Measurements from ENCODE around the gene HELT.
"Not testable (repeated sequence)": the region's sequence is repeated elsewhere in the genome, so short reads cannot be mapped to it uniquely, and the experiment has no call there.

The HELT gene, protein sequence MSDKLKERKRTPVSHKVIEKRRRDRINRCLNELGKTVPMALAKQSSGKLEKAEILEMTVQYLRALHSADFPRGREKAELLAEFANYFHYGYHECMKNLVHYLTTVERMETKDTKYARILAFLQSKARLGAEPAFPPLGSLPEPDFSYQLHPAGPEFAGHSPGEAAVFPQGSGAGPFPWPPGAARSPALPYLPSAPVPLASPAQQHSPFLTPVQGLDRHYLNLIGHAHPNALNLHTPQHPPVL

GRCh38 chr4:185017964-185018772 is at the start of gene HELT:
Gene HELT, plus strand, starts transcription at chr4:185018490. Its CDS starts 439 bp downstream, at chr4:185018929.
- peak within 1 kb of the TSS; percentile 8 for H3K4me3 ChIP-seq (ENCODE audit: low read depth, low read length)

DNA sequence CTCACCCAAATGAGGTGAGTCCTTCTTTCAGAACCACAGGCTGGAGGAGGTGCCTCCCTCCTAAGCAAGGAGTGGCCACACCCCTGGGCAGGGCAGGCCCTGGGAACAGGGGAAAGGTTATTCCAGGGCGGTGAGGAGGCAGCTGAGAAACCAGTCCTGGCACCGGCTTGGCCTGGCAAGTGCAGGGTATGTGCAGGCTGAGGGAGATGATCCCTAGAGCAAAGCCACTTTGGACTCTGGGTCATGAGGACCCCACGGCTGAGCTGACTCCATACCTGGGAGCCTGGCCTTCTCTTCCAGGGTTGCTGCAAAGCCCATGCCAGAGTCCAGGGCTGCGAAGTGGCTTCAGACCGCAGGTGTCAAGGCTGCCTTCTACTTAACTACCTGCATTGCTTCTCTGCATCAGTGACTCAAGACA is 49.5 kb upstream of the HELT start:
- H3K4me3 ChIP-seq (ENCODE audit: low read depth, low read length) = no peak overlapping the region

GRCh38 chr4:184969610-184970009 is 48.7 kb upstream of the HELT start:
- H3K4me3 ChIP-seq (ENCODE audit: low read depth, low read length) = no peak overlapping the region

DNA sequence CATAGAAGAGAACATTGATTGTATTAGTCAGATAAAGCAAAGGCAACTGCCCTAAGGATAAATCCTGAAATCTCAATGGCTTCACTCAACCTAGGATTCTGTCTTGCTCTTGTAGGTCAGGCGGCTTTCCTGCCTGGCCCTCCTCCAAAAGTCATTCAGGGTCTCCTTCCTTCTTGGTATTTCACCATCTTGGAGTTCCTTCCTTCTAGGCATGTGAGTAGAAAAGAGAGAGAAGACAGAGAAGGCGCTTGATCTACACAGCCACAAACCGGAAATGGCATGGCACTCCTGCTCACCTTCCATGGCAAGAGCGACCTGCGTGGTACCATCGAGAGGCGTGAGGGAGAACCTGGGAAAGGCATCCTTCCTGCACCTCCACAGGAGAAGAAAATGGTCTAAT is 45.3 kb upstream of the HELT start:
- H3K4me3 ChIP-seq (ENCODE audit: low read depth, low read length) = no peak overlapping the region

GRCh38 chr4:184976348-184976747 is 41.9 kb upstream of the HELT start:
- H3K4me3 ChIP-seq (ENCODE audit: low read depth, low read length) = not testable (repeated sequence)

DNA sequence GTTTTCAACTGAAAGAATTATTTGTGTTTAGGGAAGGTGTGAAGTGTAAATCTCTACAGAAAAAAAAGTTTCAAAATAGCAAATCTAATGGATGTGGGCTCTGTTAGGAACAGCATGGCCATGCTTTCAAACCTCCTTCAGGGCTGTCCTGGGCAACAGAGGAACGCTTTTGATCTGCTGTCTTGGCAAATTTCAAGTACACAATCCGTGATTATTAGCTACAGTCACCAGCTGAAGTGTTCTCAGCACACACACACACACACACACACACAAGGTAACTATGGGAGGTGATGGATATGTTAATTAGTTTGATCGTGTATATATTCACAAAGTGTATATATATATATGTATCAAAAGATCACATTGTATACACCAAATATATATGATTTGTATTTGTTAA is 40.5 kb upstream of the HELT start:
- H3K4me3 ChIP-seq (ENCODE audit: low read depth, low read length) = no peak overlapping the region

DNA sequence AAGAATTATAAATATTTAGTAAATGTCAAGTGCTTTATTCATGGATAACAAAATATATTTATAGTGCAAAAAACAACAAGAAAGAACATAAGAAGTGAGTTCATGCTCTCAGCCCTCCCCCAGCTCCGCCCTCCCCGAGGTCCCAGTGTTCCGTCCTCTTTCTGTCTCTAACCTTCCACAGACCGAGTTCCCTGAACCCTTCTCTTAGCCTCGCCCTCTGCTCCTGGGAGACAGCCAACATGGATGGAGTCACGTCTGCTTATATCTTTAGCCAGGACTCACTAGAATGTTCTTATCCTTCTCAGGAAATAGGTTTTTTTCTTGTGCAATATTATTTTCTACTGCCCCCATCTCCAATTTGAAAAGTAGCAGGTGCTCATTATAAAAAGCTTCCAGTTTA is 40.1 kb upstream of the HELT start:
- H3K4me3 ChIP-seq (ENCODE audit: low read depth, low read length) = no peak overlapping the region

GRCh38 chr4:184979461-184980124 is 38.7 kb upstream of the HELT start:
- H3K4me3 ChIP-seq (ENCODE audit: low read depth, low read length) = no peak overlapping the region

- H3K4me3 ChIP-seq (ENCODE audit: low read depth, low read length) = no peak overlapping the region
Observed at GRCh38 chr4:184980261-184980660, 38.0 kb upstream of the HELT start.

DNA sequence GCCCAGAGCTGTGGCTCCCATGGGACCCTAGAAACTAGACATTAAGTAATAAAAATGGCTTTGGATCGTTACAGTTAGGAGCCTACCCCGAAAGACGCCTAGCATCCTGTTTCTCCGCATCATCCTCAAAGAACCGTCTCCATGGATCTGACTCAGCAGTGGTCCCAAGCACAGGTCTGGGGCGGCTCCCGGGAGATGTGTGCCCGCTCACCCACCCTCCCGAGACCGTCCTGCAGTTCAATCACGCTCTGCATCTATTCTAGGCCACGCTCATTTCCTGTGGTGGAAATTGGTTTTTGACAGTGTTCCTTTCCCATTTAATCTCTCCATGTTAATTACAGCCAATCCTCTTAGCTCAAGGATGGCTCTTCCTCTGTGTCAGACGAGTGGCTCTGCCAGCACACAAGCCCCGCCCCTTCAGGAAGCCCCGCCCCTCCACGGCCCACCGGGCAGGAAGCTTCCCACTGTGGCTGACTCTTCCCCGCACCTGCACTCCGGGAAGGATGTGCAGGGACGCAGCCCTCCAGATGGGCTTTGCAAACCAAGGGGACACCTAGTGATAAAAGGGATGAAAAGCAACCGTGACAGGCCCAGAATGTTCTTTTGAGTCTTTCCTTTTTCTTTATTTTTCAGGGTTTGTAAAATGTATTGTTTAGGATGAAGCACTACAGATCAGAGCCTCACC is 34.5 kb upstream of the HELT start:
- no peak overlapping the region for H3K4me3 ChIP-seq (ENCODE audit: low read depth, low read length)

GRCh38 chr4:184987493-184988031 is 30.7 kb upstream of the HELT start:
- no peak overlapping the region for H3K4me3 ChIP-seq (ENCODE audit: low read depth, low read length)

GRCh38 chr4:184988611-184989010 is 29.7 kb upstream of the HELT start:
- H3K4me3 ChIP-seq (ENCODE audit: low read depth, low read length) = no peak overlapping the region

- not testable (repeated sequence) for H3K4me3 ChIP-seq (ENCODE audit: low read depth, low read length)
Observed at GRCh38 chr4:184989283-184989682, 29.0 kb upstream of the HELT start.

DNA sequence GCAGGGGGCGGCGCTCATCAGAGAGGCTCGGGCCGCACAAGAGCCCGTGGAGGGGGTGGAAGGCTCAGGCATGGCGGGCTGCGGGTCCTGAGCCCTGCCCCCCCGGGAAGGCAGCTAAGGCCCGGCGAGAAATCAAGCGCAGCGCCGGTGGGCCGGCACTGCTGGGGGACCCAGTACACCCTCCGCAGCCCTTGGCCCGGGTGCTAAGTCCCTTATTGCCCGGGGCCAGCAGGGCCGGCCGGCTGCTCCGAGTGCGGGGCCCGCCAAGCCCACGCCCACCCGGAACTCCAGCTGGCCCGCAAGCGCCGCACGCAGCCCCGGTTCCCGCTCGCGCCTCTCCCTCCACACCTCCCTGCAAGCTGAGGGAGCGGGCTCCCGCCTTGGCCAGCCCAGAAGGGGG is 28.2 kb upstream of the HELT start:
- H3K4me3 ChIP-seq (ENCODE audit: low read depth, low read length) = not testable (repeated sequence)

GRCh38 chr4:184991860-184992259 is 26.4 kb upstream of the HELT start:
- no peak overlapping the region for H3K4me3 ChIP-seq (ENCODE audit: low read depth, low read length)

GRCh38 chr4:184992422-184992821 is 25.9 kb upstream of the HELT start:
- no peak overlapping the region for H3K4me3 ChIP-seq (ENCODE audit: low read depth, low read length)

DNA sequence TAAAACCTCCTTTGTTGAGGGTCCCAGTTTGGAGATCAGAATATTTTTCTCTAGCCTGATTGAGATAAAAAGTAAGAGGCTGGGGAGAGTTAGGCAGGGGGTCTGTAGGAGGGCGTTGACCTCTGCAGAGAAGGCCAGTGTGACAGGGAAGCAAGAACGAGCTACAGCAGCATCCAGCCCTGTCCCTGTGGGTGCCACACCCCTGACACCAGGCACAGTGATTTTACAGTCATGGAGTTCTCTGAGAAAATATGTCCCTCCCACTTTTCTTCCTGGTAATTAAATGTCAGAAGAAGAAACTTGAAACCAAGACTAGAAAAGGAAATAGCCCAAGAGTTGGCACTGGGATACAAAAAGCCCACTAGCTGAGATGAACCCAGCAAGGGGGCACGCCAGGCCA is 25.0 kb upstream of the HELT start:
- H3K4me3 ChIP-seq (ENCODE audit: low read depth, low read length) = no peak overlapping the region

DNA sequence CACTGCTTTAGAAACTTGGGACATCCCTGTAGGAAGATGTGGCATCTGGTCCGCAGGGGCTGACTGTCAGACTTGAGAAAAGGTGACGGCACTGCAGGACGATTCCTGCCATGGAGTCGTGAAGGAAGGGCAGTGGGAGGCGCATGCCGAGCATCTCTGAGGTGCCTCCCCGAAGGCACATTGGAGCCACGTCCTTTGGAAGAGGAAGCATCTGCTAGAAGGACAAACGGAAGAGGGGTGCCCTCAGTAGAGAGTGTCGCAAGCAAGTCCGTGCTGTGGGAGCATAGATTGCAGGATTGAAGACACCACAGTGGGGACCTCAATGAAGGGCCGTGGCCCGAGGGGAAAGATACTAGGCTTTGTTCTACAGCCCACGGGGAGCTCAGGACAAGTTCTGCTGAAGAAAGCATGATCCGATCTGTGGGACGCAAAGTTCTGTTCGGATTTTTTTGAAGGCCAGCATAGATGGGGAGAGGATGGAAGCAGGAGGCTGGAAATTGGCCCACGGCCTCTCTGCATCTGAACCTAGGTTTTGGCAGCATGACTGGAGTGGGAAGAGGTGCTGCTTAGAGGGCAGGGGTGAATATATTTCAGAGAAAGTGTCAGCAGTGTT is 24.2 kb upstream of the HELT start:
- no peak overlapping the region for H3K4me3 ChIP-seq (ENCODE audit: low read depth, low read length)

DNA sequence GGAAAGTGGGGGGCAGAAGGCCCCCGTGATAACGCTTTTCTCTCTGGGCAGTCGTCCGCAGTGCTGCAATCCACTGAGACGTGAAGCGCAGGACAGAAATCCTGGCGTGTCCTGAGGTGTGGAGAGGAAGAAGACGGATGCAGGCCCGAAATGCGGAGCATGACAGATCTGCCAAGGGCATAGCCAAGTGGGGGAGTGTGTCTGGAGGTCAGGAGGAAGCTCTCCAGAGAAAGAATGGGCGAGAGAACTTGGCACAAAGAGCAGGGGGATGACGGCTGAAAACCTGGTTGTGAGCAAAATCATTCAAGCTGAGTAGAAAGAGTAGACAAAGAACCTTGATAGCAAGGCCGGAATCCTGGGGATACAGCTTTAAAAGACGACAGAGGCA is 23.7 kb upstream of the HELT start:
- H3K4me3 ChIP-seq (ENCODE audit: low read depth, low read length) = no peak overlapping the region

DNA sequence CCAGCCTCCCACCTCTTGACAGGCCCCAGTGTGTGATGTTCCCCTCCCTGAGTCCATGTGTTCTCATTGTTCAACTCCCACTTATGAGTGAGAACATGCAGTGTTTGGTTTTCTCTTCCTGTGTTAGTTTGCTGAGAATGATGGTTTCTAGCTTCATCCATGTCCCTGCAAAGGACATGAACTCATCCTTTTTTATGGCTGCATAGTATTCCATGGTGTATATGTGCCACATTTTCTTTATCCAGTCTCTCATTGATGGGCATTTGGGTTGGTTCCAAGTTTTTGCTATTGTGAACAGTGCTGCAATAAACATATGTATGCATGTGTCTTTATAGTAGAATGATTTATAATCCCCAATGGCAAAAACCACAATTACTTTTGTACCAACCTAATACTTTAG is 20.6 kb upstream of the HELT start:
- not testable (repeated sequence) for H3K4me3 ChIP-seq (ENCODE audit: low read depth, low read length)

- no peak overlapping the region for H3K4me3 ChIP-seq (ENCODE audit: low read depth, low read length)
Observed at GRCh38 chr4:185002784-185003183, 15.5 kb upstream of the HELT start.

Data from iPS-11a (cell line).